Measurements from ENCODE around the gene PLA2G3. TPM values are rescaled to one million over a fixed set of nuclear protein-coding genes. Genes with fewer than 3 reads are reported as not detected.

Gene PLA2G3
- total and polyA plus RNA-seq, 2 of the 8 experiments (the other 6 are each of a cell fraction or from before 2014, with no cell fraction given) = 18.1 to 25.9 TPM

GRCh38 chr22:31088233-31088986 is 51.9 kb downstream of the PLA2G3 start (continued):
- TF ChIP-seq SRF (IDR thresholded peaks at IDR 0.05; ENCODE audit: low read depth, low read length) = no peak
- TF ChIP-seq RBBP5 (IDR thresholded peaks at IDR 0.05; ENCODE audit: borderline replicate concordance, low read depth, low read length) = no peak
- no peak for TF ChIP-seq RFX5 (IDR thresholded peaks at IDR 0.05; ENCODE audit: borderline replicate concordance, low read depth, low read length)
- no peak for TF ChIP-seq JUND (IDR thresholded peaks at IDR 0.05; ENCODE audit: low read length)
- TF ChIP-seq CTBP2 (IDR thresholded peaks at IDR 0.05; ENCODE audit: borderline replicate concordance, insufficient read depth, insufficient read length, low read length) = no peak
- no peak for TF ChIP-seq SUZ12 (IDR thresholded peaks at IDR 0.05; ENCODE audit: low read length)

Data from H1 (cell line).